ENCODE data around the gene HOXB2. TPM values are rescaled to one million over a fixed set of nuclear protein-coding genes. Genes with fewer than 3 reads are reported as not detected.

HOXB2 gene
- total RNA-seq, 1 experiment from 2014 or later = 3.7 TPM

GRCh38 chr17:48582750-48583069, 37.8 kb upstream of the HOXB2 start:
- no peak for ATAC-seq
- Mint-ChIP-seq H3K4me1 (peaks cover 53% of the 10 kb centered on the region), H3K4me3 (peak overlapping the region; percentile 12; the same call in 1 of the 2 replicates), H3K27me3 (ENCODE audit: low read depth) (peaks cover 98% of the 10 kb centered on the region; the same call in 1 of the 2 replicates), H3K9me3 (no peaks in the 10 kb centered on the region), H3K27ac (no peak overlapping the region), H3K36me3 (no peaks in the 10 kb centered on the region)
- TF ChIP-seq ZNF512 (CRISPR knock-in tag; IDR thresholded peaks at IDR 0.05; ENCODE audit: borderline replicate concordance) (no peak), CREM (CRISPR knock-in tag; IDR thresholded peaks at IDR 0.05) (no peak), ZBTB43 (CRISPR knock-in tag; IDR thresholded peaks at IDR 0.05) (no peak), STAT6 (CRISPR knock-in tag; conservative IDR thresholded peaks at IDR 0.05; ENCODE audit: low read depth) (no peak), ZSCAN18 (CRISPR knock-in tag; IDR thresholded peaks at IDR 0.05) (no peak), ESRRA (CRISPR knock-in tag; IDR thresholded peaks at IDR 0.05; ENCODE audit: borderline replicate concordance) (no peak), FOXP4 (CRISPR knock-in tag; IDR thresholded peaks at IDR 0.05) (no peak), RELA (CRISPR knock-in tag; IDR thresholded peaks at IDR 0.05; ENCODE audit: borderline replicate concordance) (no peak), JAZF1 (CRISPR knock-in tag; IDR thresholded peaks at IDR 0.05) (no peak), EMX1 (CRISPR knock-in tag; IDR thresholded peaks at IDR 0.05) (no peak), ZNF232 (CRISPR knock-in tag; IDR thresholded peaks at IDR 0.05) (no peak), USF2 (CRISPR knock-in tag; IDR thresholded peaks at IDR 0.05) (no peak)
- POLR2A ChIA-PET = no interaction called here
- CTCF ChIA-PET = interaction anchor here (0.7 to 1.3 kb wide), 2 partner anchors 11 to 42 kb away, joined by 4 to 5 read pairs; no protein-coding TSS in a partner anchor
- DNase-seq (ENCODE audit: low spot score) = no peak

- ATAC-seq (no peak), DNase-seq (ENCODE audit: low spot score) (no peak)
- ChIA-PET CTCF (interaction anchor here (0.6 to 1.2 kb wide), 3 partner anchors 28 to 33 kb away, joined by 3 to 5 read pairs (median 3); no protein-coding TSS in a partner anchor), POLR2A (interaction anchor here (1.2 kb wide), 1 partner anchor 79 kb away, joined by 5 read pairs; no protein-coding TSS in a partner anchor)
- Mint-ChIP-seq H3K36me3 (no peaks in the 10 kb centered on the region), H3K4me3 (no peak overlapping the region), H3K4me1 (peaks cover 44% of the 10 kb centered on the region), H3K27me3 (ENCODE audit: low read depth) (peaks cover 70% of the 10 kb centered on the region; the same call in 1 of the 2 replicates), H3K9me3 (no peaks in the 10 kb centered on the region), H3K27ac (no peak overlapping the region)
- TF ChIP-seq STAT6 (CRISPR knock-in tag; conservative IDR thresholded peaks at IDR 0.05; ENCODE audit: low read depth) (no peak), ZNF138 (CRISPR knock-in tag; conservative IDR thresholded peaks at IDR 0.05) (no peak), ARID4B (CRISPR knock-in tag; IDR thresholded peaks at IDR 0.05; ENCODE audit: borderline replicate concordance) (no peak), OVOL2 (CRISPR knock-in tag; IDR thresholded peaks at IDR 0.05; ENCODE audit: borderline replicate concordance) (no peak)
Measured at GRCh38 chr17:48579760-48580554, 35.0 kb upstream of the HOXB2 start.

Data from WTC11 (cell line).